NCI-H460 (cell line): Measurements from ENCODE around the gene CDC20. TPM values are rescaled to one million over a fixed set of nuclear protein-coding genes. Genes with fewer than 3 reads are reported as not detected.

Experiments
- total RNA-seq: library from RNA; depleted of rRNA; stranded (reverse); fragments of >200 nt; shearing (Covaris generic); gene quantifications from 2 replicates; pipeline ENCODE4 v1.2.3, GENCODE V29; 2014; rRNA removed

Gene CDC20
- total RNA-seq, 1 experiment from 2014 or later, result 84.7 TPM

Other genes with a start within 250 kb of the CDC20 start
- 152 and 154 TPM in 2 replicates for gene EBNA1BP2, start 186.7 kb upstream of the CDC20 start, total RNA-seq
- 0.46 and 0.69 TPM in 2 replicates for gene CFAP57, start 186.7 kb upstream of the CDC20 start, total RNA-seq
- gene TMEM125, start 89.0 kb upstream of the CDC20 start, total RNA-seq, result not detected in 2 replicates
- gene C1orf210, start 73.4 kb upstream of the CDC20 start, total RNA-seq, result 0.12 TPM in 1 of 2 replicates, not detected in the other
- gene TIE1, start 58.0 kb upstream of the CDC20 start, total RNA-seq, result not detected in 2 replicates
- not detected in 2 replicates for gene MPL, start 21.2 kb upstream of the CDC20 start, total RNA-seq
- gene ELOVL1, start 9.0 kb downstream of the CDC20 start, total RNA-seq, result 68.9 and 69.5 TPM in 2 replicates
- gene MED8, start 30.8 kb downstream of the CDC20 start, total RNA-seq, result 48.2 and 50.4 TPM in 2 replicates
- 13.8 and 16.2 TPM in 2 replicates for gene SZT2, start 30.9 kb downstream of the CDC20 start, total RNA-seq
- gene HYI, start 95.0 kb downstream of the CDC20 start, total RNA-seq, result 15.1 and 18.0 TPM in 2 replicates
- gene PTPRF, start 171.9 kb downstream of the CDC20 start, total RNA-seq, result 30.8 and 32.0 TPM in 2 replicates